ENCODE data around the gene RUNX2.
"Not testable (repeated sequence)": the region's sequence is repeated elsewhere in the genome, so short reads cannot be mapped to it uniquely, and the experiment has no call there.

RUNX2 gene

DNA sequence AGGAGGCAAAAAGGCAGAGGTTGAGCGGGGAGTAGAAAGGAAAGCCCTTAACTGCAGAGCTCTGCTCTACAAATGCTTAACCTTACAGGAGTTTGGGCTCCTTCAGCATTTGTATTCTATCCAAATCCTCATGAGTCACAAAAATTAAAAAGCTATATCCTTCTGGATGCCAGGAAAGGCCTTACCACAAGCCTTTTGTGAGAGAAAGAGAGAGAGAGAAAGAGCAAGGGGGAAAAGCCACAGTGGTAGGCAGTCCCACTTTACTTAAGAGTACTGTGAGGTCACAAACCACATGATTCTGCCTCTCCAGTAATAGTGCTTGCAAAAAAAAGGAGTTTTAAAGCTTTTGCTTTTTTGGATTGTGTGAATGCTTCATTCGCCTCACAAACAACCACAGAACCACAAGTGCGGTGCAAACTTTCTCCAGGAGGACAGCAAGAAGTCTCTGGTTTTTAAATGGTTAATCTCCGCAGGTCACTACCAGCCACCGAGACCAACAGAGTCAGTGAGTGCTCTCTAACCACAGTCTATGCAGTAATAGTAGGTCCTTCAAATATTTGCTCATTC lies at the start of gene RUNX2:
TSS of gene RUNX2 (plus strand) at position 375 of the 567 bp plus-strand sequence. CDS start 397 bp downstream, outside the sequence.
- DNase-seq (ENCODE audit: low spot score) = no peak

DNA sequence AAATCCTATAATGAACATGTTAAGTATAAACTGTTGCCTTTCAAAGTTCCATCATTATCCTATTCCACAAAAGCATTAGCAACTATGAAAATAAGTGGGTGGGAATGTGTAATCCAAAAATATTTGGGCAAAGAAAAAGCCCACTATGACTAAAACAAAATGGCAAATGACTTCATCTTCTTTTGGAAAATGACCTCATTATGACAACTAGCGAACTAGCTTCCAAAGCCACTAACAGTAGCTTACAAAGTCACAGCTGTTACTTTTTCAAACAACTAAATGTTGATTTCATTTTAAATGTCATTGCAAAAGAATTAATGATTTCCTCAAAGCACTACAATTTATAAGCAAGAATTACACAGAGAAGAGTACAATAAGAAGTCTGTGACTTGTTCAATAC lies 49.8 kb upstream of the RUNX2 start:
- DNase-seq (ENCODE audit: low spot score) = no peak

DNA sequence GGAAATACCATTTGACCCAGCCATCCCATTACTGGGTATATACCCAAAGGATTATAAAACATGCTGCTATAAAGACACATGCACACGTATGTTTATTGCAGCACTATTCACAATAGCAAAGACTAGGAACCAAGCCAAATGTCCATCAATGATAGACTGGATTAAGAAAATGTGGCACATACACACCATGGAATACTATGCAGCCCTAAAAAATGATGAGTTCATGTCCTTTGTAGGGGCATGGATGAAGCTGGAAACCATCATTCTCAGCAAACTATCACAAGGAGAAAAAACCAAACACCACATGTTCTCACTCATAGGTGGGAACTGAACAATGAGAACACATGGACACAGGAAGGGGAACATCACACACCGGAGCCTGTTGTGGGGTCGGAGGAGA lies 41.4 kb upstream of the RUNX2 start:
- not testable (repeated sequence) for DNase-seq (ENCODE audit: low spot score)

GRCh38 chr6:45289751-45290514 lies 38.2 kb upstream of the RUNX2 start:
- DNase-seq (ENCODE audit: low spot score) = no peak

GRCh38 chr6:45293306-45293705 lies 34.8 kb upstream of the RUNX2 start:
- DNase-seq (ENCODE audit: low spot score) = no peak

GRCh38 chr6:45294065-45294701 lies 33.9 kb upstream of the RUNX2 start:
- not testable (repeated sequence) for DNase-seq (ENCODE audit: low spot score)

DNA sequence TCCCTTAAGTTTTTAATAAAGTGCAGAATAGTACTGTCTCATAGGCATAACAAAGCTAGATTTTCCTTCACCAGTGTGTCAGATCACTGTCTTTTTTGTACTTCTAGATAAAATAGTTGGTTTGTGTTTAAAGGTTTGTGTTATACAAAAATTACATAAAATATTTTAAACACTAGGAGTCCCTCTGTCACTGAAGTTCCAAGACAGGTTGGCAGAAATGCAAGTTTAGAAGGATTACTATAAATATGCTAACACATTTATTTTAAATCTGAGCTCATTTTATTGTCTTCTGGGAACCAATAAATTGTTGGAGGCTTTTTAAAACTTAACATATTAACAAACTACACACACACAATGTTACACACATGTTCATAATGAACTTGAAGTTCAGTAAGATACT lies 30.8 kb upstream of the RUNX2 start:
- no peak for DNase-seq (ENCODE audit: low spot score)

DNA sequence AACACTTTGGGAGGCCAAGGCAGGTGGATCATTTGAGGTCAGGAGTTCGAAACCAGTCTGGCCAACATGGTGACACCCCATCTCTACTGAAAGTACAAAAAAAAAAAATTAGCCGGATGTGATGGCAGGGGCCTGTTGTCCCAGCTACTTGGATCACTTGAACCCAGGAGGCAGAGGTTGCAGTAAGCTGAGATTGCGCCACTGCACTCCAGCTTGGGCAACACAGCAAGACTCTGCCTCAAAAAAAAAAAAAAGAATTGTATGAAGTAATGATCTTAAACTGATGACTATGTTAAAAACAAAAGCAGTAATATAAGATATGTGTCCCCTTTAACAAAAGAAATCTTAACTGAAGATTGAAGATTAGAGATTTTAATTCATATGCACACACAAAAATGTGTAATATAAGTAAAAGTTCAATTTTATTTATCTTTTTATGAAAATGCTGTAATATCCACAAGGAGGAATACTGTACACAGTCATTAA lies 29.0 kb upstream of the RUNX2 start:
- DNase-seq (ENCODE audit: low spot score) = no peak

GRCh38 chr6:45300736-45301135 lies 27.4 kb upstream of the RUNX2 start:
- no peak for DNase-seq (ENCODE audit: low spot score)

GRCh38 chr6:45301348-45302142 lies 26.6 kb upstream of the RUNX2 start:
- DNase-seq (ENCODE audit: low spot score) = no peak

- no peak for DNase-seq (ENCODE audit: low spot score)
These were observed 25.3 kb upstream of the RUNX2 start for GRCh38 chr6:45302832-45303231.

DNA sequence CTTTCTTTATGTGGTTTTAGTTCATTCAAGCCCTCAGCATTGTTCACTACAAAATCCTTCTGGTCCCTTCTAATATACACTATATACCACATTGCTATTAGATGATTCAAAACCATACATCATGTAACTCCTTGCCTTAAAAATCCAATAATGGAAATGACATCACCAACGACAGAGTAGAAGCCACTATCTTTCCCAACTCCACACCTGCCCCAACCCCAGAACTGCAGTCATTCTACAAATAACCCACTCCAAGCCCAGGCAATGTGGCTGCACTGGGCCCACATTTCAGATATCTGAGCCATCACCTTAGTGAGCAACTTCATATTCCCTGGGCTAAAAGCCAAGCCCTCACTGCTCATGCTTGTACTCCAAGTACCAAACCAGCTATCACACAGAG lies 22.6 kb upstream of the RUNX2 start:
- no peak for DNase-seq (ENCODE audit: low spot score)

GRCh38 chr6:45310118-45310788 lies 17.9 kb upstream of the RUNX2 start:
- DNase-seq (ENCODE audit: low spot score) = no peak

DNA sequence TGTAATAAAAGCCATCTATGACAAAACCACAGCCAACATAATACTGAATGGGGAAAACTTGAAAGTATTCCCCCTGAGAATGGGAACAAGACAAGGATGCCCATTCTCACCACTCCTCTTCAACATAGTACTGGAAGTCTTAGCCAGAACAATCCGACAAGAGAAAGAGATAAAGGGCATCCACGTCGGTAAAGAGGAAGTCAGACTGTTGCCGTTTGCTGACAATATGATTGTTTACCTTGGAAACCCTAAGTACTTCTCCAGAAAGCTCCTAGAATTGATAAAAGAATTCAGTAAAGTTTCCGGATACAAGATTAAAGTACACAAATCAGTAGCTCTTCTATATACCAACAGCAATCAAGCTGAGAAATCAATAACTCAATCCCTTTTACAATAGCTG lies 14.0 kb upstream of the RUNX2 start:
- no peak for DNase-seq (ENCODE audit: low spot score)

- DNase-seq (ENCODE audit: low spot score) = no peak
These were observed 7.8 kb upstream of the RUNX2 start for GRCh38 chr6:45320349-45320748.

DNA sequence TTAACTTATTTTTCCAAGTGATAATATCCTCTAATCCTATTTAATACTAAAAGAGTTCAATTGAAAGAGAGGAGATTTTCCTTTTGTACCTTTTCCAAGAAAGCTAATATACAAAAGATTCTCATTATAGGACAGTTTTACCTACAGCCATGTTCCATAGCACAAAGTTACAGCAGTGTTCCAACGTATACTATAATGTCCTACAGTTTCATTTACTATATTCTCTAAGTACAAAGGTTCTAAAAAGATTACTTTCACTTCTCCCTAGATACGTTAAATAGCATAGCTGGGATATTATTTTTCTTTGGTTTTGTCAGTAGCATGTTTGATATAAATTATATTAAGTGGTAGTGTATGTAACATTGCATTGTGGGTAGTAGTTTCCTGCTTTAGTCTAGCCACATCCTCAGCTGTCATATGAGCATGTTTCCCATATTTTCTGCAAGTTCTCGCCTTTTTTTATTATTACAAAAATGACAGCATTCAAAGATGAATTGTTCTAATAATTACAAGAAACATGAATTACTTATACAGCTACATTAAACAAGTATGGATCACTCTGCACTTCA lies 4.4 kb upstream of the RUNX2 start:
- no peak for DNase-seq (ENCODE audit: low spot score)

GRCh38 chr6:45326698-45327417 lies 1.3 kb upstream of the RUNX2 start:
- DNase-seq (ENCODE audit: low spot score) = no peak

DNA sequence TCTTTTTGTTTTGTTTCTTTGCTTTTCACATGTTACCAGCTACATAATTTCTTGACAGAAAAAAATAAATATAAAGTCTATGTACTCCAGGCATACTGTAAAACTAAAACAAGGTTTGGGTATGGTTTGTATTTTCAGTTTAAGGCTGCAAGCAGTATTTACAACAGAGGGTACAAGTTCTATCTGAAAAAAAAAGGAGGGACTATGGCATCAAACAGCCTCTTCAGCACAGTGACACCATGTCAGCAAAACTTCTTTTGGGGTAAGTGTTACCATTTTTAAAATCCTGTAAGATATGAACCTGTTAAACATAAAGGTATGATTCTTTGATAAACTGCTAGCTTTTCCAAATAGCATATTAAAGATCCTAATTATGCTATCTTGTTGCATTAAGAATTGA lies 393 bp downstream of the RUNX2 start:
- DNase-seq (ENCODE audit: low spot score) = no peak

- DNase-seq (ENCODE audit: low spot score) = no peak
These were observed 16.8 kb downstream of the RUNX2 start for GRCh38 chr6:45344900-45345299.

DNA sequence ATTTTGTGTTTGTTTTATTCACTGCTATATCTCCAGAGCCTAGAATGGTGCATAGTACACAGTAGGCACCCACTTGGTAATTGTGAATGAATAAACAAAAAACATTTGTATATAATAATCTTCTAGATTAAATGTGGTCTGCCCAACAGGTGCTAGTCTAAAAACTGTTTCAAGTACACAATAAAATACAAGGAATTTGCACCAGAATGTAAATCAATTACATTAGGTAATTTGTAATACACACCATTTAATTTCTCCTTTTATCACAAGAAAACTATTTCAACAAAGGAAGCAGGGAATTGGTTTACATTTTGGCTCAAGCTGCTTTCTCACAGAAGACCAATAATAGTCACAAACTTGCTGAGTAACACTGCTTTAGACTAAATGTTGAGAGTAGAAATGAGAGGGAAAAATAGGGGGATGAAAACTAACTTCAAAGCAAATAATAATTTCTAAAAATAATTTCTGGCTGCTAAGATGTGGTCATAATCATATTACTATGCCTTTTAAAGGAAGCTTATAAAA lies 22.1 kb downstream of the RUNX2 start:
- DNase-seq (ENCODE audit: low spot score) = no peak

GRCh38 chr6:45351076-45351475 lies 22.9 kb downstream of the RUNX2 start:
- no peak for DNase-seq (ENCODE audit: low spot score)

All from left forelimb (tissue), 1 donor.